GM21737 (cell line): ENCODE data around the gene CIROP.

ENCODE experiments used
- ATAC-seq: cut with Tn5 transposase; IDR thresholded peaks from one replicate; pipeline ENCODE4 v1.9.1; 2021; ENCODE audit warnings: mild to moderate bottlenecking, moderate library complexity; ENCODE audit not compliant: unreplicated experiment

CIROP gene

GRCh38 chr14:23093991-23094665 is 10.7 kb downstream of the CIROP start:
- ATAC-seq, result no peak

- ATAC-seq, result no peak
Measured at GRCh38 chr14:23093526-23093925, 11.3 kb downstream of the CIROP start.

- no peak for ATAC-seq
Measured at GRCh38 chr14:23093104-23093503, 11.7 kb downstream of the CIROP start.

- no peak for ATAC-seq
Measured at GRCh38 chr14:23091294-23092225, 13.2 kb downstream of the CIROP start.

DNA sequence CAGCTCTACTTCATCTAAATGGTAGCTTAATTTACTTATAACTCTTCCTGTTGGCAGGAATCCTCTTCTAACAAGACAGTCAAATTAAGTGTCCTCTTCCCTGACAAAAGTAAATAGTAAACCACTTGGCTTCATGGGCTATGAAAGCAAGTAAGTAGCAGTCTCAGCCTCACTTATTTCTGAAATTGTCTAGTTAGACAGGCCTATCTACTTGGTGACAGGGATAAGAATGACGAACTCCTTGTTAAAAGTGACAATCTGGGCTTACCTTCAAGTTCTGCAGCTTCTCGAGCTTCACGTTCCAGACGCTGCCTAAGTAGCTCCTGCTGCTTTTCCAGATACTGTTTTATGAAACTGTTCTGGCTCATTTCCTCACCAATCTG is 14.5 kb downstream of the CIROP start:
- ATAC-seq, result no peak

DNA sequence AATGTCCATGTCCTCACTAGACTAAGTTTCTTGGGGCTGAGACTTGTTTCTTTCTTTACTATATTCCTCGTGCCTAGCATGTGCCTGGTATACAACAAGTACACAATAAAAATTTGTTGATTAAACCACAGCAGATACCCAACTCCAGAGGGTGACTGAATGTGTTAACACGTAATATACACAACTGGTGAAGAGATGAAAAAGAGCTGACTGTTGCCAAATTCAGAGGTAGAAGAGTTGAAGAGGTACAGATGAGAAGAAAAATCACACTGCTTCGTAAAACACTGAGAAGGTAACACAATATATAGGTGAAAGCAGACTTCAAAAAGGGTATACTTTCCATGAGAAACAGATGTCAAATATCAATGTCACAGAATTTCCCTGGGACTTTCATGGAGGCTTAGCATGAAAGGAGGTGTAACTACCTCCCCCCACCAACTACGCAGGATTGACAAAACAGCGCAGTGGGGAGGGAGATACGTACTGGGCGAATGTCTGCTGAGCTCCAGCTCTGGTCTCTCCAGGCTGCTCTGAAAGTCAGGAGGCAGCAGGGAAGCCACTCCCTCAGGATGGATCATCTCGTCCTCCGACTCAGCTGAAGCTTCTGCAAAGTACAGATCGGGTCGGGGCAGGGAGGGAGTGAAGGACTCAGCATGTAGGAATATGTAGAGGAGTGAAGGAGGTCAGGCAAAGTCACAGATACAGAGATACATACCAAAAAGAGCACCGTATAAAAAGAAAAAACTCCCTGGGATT is 15.1 kb downstream of the CIROP start:
- no peak for ATAC-seq

DNA sequence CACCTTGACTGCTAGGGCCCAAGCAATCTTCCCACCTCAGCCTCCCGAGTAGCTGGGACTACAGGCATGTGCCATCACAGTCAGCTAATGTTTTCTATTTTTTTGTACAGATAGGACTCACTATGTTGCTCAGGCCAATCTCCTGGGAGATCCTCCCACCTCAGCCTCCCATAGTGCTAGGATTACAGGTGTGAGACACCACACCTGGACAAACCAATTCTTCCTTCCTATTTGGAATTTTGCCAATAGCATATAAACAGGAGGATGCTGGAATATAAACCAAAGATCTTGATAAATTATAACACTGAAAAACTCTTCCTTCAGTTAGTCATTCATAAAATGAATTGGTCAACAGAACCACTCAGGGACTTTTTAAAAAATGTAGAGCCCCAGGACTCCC is 18.2 kb downstream of the CIROP start:
- no peak for ATAC-seq

GRCh38 chr14:23085458-23085857 is 19.3 kb downstream of the CIROP start:
- ATAC-seq, result no peak

GRCh38 chr14:23080474-23080873 is 24.3 kb downstream of the CIROP start:
- ATAC-seq, result no peak

GRCh38 chr14:23079716-23080115 is 25.1 kb downstream of the CIROP start:
- no peak for ATAC-seq

GRCh38 chr14:23078692-23079116 is 26.1 kb downstream of the CIROP start:
- no peak for ATAC-seq

- ATAC-seq, result no peak
Measured at GRCh38 chr14:23077962-23078361, 26.8 kb downstream of the CIROP start.

GRCh38 chr14:23076785-23077408 is 27.9 kb downstream of the CIROP start:
- ATAC-seq, result no peak

DNA sequence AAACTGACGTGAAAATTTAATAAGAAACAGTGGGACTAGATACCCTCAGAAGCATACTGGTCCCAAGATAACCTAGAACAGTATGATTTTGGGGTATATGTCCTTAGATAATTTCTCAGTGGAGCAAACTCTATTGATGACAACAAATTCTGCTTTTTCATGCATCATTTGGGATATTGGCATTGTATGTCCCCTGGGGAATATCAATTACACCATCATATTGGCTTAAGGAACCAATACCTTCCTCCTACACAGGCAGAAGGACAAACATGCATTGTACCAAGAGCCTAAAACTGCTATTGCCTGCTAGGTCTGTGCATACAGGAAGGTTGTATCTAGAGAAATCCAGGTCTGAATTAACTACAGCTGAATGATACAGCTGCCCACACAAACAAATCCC is 29.9 kb downstream of the CIROP start:
- no peak for ATAC-seq

DNA sequence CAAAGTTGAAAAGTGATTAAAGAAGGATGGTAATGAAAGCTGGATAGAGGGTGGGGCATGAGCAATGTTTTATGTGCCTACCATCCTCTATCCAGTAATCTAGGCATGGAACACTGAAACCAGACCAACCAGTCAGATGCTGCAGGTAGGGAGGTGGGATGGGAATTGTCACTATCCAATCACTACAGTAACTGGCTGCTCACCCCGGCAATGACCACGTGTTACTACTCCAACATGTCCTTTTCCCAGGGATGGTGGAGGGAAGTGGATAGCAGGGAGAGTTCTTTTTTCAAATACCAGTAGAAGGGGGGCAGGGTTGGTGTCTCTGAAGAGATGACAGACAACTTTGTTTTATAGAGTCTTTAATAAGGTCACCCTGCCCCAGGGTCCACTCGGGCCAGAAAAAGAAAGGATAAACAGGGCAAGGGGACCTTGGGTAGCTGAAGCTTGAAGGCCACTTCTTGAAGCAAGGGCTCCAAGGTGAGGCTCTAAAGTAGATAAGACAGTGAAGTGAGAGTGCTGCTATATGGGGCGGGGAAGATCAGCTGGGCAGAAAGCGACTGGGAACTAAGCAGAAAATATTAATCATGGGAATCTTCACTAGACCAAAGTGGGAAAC is 32.8 kb downstream of the CIROP start:
- no peak for ATAC-seq

DNA sequence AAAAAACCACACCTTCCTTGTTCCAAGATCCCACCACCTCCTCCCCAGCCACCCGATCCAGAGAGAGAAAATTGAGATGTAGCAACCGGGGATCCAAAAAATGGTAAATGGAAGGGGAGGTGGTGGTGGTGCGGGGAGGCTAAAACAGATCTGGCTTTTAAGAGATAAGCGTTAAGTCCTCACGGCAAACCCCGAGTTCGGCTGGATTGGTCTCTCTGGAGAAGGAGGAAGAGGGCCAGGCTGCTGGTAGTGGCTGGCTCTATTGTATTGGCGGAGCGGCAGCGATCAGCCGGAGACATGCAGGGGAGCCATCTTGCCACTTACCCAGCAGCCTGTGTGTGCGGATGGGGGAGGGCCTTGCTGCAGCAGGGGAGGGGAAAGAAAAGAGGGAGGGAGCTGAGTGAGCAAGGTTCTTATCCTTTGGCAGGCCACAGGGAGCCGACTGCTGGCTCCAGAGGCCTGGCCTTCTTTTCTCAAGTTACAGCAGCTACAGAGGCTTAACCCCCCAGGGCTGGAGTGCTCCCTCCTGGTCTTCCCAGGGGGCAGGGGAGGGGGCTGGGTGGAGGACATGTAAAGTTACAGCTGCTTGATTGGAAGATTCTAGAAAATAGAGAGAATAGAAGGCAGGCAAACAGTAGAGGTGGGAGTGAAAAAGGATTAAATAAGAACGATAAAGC is 33.4 kb downstream of the CIROP start:
- peak; percentile 94 for ATAC-seq

DNA sequence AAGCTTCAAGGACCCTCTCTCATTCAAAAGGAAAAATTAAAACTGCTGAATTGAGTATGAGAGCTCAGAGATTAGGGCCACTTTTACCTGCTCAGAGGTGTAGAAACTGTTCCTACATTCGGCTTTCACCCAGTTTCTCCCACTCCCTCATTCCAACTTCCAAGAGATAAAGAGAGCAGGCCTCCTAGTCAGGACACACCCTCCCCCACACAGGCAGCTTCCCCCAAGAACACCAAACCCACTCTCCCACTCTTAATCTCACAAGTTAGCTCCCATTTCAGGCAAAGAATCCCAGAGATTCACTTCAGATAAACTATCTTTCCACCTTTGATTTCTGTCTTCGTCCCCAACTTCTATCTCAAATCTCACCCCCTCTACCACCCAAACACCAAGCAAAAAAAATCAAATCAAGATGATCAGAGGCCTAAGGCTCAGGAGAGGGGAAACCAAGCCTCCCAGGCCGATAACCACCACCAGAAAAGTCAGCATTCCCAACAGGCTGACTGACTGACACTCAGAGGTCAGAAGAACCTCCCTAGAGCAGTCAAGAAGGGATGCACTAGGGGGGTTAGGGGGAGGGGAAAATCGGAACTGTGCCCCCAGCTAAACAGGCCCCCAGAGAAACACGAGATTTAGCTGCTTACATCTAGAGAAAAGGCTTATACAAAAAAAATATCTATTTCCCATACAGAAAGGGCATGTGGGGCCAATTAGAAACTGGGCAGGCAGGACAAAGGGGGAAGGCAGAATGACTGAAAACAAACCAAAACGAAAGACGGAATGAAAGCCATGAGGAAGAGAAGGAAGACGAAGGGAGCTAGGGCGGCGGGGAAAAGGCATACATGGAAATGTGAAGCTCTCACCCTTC is 34.3 kb downstream of the CIROP start:
- ATAC-seq, result no peak

GRCh38 chr14:23069413-23069806 is 35.4 kb downstream of the CIROP start:
- no peak for ATAC-seq

DNA sequence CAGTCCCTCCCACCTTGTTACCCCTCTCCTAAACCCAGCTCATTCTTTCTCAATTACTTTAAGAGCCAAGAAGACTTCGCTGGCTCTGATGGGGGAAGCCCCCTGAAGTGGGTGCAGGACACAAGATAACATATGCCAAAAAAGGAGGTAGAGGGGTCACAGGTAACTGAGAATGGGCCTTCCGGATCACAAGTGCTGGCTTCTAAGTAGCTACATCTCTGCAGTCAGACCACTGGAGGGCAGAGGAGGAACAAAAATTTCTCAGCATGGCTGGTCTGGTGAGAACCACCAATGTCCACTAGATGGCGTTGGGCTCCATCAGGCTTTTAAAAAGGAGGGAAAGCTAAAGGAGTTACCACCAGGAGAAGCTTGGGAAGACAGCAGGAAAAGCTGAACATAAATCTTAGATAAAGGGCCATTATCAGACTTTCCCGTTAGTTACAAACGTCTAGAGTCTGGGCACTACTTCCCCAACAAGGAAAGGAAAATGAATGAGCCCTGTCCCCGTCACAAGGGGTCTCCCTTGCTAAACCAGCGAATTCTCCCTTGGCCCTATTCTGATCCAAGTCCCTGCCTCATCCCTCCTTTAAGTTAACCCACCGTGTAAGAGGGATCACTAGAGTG is 35.9 kb downstream of the CIROP start:
- ATAC-seq, result peak; percentile 58
